Tibial nerve (tissue), 4 donors: ENCODE data around the gene DGCR8.

Source experiments
- EP300 ChIP-seq, 2 donors: sonication (generic); formaldehyde crosslinking; IDR thresholded peaks; one replicate each; pipeline ENCODE4 v1.6.1; 2017; ENCODE audit warnings: antibody characterized with exemption in 2 of 2, mild to moderate bottlenecking in 1 of 2
- POLR2A ChIP-seq, 2 donors: fragments of 450-650 bp; IDR thresholded peaks; one replicate each; pipeline ENCODE4 v1.6.1; 2017; ENCODE audit warnings: antibody characterized with exemption in 2 of 2, mild to moderate bottlenecking in 2 of 2, moderate library complexity in 2 of 2
- TF ChIP-seq, protein P1 (sequence below), 5 experiments: fragments of 200-600 bp in 3 of 5; fragments of 450-650 bp in 2 of 5; sonication (generic) in 3 of 5; IDR thresholded peaks; one replicate each; pipeline ENCODE4 v1.5.1; 2016 to 2019; ENCODE audit warnings: antibody characterized with exemption in 5 of 5, mild to moderate bottlenecking in 3 of 5, moderate library complexity in 2 of 5

DNA sequence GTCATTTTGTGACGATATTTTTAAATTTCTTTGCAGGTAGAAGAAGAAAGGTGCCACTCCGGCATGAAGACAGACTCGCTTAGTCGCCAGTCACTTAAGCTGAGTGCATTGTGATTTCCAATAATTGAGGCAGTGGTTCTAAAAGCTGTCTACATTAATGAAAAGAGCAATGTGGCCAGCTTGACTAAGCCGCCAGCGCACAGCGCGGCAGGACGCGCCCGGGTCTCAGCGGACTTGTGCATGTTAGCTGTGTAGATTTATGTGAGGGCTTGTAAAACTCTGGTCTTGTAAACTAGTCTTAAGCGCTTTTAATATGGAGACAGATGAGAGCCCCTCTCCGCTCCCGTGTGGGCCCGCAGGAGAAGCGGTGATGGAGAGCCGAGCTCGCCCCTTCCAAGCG lies 5.6 kb downstream of the DGCR8 start:
- TF ChIP-seq, protein P1, sequence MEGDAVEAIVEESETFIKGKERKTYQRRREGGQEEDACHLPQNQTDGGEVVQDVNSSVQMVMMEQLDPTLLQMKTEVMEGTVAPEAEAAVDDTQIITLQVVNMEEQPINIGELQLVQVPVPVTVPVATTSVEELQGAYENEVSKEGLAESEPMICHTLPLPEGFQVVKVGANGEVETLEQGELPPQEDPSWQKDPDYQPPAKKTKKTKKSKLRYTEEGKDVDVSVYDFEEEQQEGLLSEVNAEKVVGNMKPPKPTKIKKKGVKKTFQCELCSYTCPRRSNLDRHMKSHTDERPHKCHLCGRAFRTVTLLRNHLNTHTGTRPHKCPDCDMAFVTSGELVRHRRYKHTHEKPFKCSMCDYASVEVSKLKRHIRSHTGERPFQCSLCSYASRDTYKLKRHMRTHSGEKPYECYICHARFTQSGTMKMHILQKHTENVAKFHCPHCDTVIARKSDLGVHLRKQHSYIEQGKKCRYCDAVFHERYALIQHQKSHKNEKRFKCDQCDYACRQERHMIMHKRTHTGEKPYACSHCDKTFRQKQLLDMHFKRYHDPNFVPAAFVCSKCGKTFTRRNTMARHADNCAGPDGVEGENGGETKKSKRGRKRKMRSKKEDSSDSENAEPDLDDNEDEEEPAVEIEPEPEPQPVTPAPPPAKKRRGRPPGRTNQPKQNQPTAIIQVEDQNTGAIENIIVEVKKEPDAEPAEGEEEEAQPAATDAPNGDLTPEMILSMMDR (IDR thresholded peaks at IDR 0.05), result no peak
- TF ChIP-seq POLR2A (IDR thresholded peaks at IDR 0.05) (no peak), EP300 (IDR thresholded peaks at IDR 0.05) (no peak)
